K562 (cell line): Measurements from ENCODE around the gene ANKRD34A. TPM values are rescaled to one million over a fixed set of nuclear protein-coding genes. Genes with fewer than 3 reads are reported as not detected.

Experiments
- ARID1B ChIP-seq: fragments of 450-650 bp; IDR thresholded peaks from 2 replicates; pipeline ENCODE4 v1.6.1; 2016; ENCODE audit warnings: antibody characterized with exemption, mild to moderate bottlenecking, inconsistent platforms
- ELF2 ChIP-seq: fragments of 250-450 bp; sonication (Bioruptor Pico); IDR thresholded peaks from 2 replicates; pipeline ENCODE4 v1.5.0; 2021; ENCODE audit warnings: mild to moderate bottlenecking
- FOSL1 ChIP-seq: fragments of 200-800 bp; sonication (Bioruptor generic); conservative IDR thresholded peaks from 2 replicates; pipeline ENCODE4 v1.6.1; 2016; ENCODE audit warnings: missing genetic modification characterization, missing compliant biosample characterization
- HDGF ChIP-seq: fragments of 450-650 bp; IDR thresholded peaks from 2 replicates; pipeline ENCODE4 v1.6.1; 2016
- IFI16 ChIP-seq: fragments of 250-450 bp; sonication (Bioruptor Pico); IDR thresholded peaks from 2 replicates; pipeline ENCODE4 v2.1.2; 2022; ENCODE audit warnings: mild to moderate bottlenecking, inconsistent platforms
- NFYB ChIP-seq: IDR thresholded peaks from 2 replicates; pipeline ENCODE4 v1.6.1; 2011; ENCODE audit warnings: mild to moderate bottlenecking, moderate library complexity; ENCODE audit not compliant: insufficient read length; ENCODE audit errors: extremely low read depth
- RBM22 ChIP-seq: fragments of 200-400 bp; formaldehyde crosslinking; IDR thresholded peaks from 2 replicates; pipeline ENCODE4 v1.6.1; 2018; ENCODE audit warnings: low read length, low read depth; ENCODE audit not compliant: poor library complexity, severe bottlenecking
- RBM25 ChIP-seq: fragments of 200-400 bp; formaldehyde crosslinking; IDR thresholded peaks from 2 replicates; pipeline ENCODE4 v1.6.1; 2018; ENCODE audit warnings: low read length, low read depth, moderate library complexity; ENCODE audit not compliant: severe bottlenecking
- ZNF12 ChIP-seq: sonication (generic); formaldehyde crosslinking; IDR thresholded peaks from 2 replicates; pipeline ENCODE4 v1.4.0; 2020; ENCODE audit warnings: mild to moderate bottlenecking, missing genetic modification reagents
- ZNF449 ChIP-seq: fragments of 250-450 bp; sonication (Bioruptor Pico); IDR thresholded peaks from 2 replicates; pipeline ENCODE4 v1.8.0; 2022; ENCODE audit warnings: moderate library complexity, mild to moderate bottlenecking, inconsistent platforms
- ZNF766 ChIP-seq: fragments of 200-800 bp; sonication (Bioruptor generic); conservative IDR thresholded peaks from 2 replicates; pipeline ENCODE4 v1.6.1; 2016; ENCODE audit warnings: missing genetic modification characterization, missing compliant biosample characterization
- polyA plus RNA-seq, 8 experiments: library from polyadenylated mRNA; depleted of rRNA in 4 of 8; stranded (reverse) in 5 of 8; unstranded in 3 of 8; fragments of >200 nt; fragmentation: Nextera tagmentation in 2 of 8; fragmentation: Illumina TruSeq in 1 of 8; extraction: Ambion mirVana in 2 of 8; extraction: Trizol in 1 of 8; gene quantifications; 2 replicates each; pipeline versions ENCODE4 v1.2.1 to v1.2.3, GENCODE V29; 2011 to 2014; ENCODE audit warnings: inconsistent platforms in 1 of 8, missing spikeins in 1 of 8
- total RNA-seq, 7 experiments: library from RNA; depleted of rRNA in 6 of 7; stranded (reverse); fragments of >200 nt in 6 of 7; fragmentation: Illumina TruSeq in 2 of 7; extraction: Trizol in 2 of 7; gene quantifications; 2 replicates each; pipeline versions ENCODE4 v1.2.1 to v1.2.3, GENCODE V29; 2011 to 2021; ENCODE audit warnings: low replicate concordance in 1 of 7

Gene ANKRD34A
- total and polyA plus RNA-seq, 9 of the 15 experiments (the other 6 are each of a cell fraction or from before 2014, with no cell fraction given), result 0.06 to 1.6 (median 0.43) TPM

GRCh38 chr1:145916745-145917144 is 47.6 kb downstream of the ANKRD34A start (continued):
- TF ChIP-seq ELF2 (CRISPR knock-in tag) (no peak), RBM22 (no peak), ARID1B (peak; percentile 26; the same call in 1 of the 2 replicates), ZNF449 (CRISPR knock-in tag) (no peak), IFI16 (no peak), ZNF12 (CRISPR knock-in tag) (no peak), NFYB (no peak), ZNF766 (CRISPR knock-in tag) (no peak), RBM25 (peak; percentile 41), FOSL1 (tag) (0 out of 2 replicates have a peak, but pooled peaks have one; percentile 29), HDGF (no peak)
